Measurements from ENCODE around the gene NANOS3.
A peak's percentile ranks its signal among the peaks of the same experiment; 100 is the strongest.

NANOS3 gene

GRCh38 chr19:13864667-13865570 lies 12.0 kb upstream of the NANOS3 start:
- DNase-seq: no peak

GRCh38 chr19:13865571-13866462 lies 11.1 kb upstream of the NANOS3 start:
- no peak for DNase-seq

GRCh38 chr19:13866463-13867046 lies 10.4 kb upstream of the NANOS3 start:
- DNase-seq: no peak

GRCh38 chr19:13868663-13869062 lies 8.3 kb upstream of the NANOS3 start:
- DNase-seq: no peak

- DNase-seq: no peak
Measured at GRCh38 chr19:13869281-13869680, 7.7 kb upstream of the NANOS3 start.

GRCh38 chr19:13870873-13871272 lies 6.1 kb upstream of the NANOS3 start:
- DNase-seq: no peak

GRCh38 chr19:13872339-13872694 lies 4.6 kb upstream of the NANOS3 start:
- DNase-seq: no peak

GRCh38 chr19:13872695-13873389 lies 4.1 kb upstream of the NANOS3 start:
- DNase-seq: no peak

GRCh38 chr19:13873834-13874515 lies 3.0 kb upstream of the NANOS3 start:
- no peak for DNase-seq

GRCh38 chr19:13875824-13876223 lies 1.1 kb upstream of the NANOS3 start:
- no peak for DNase-seq

GRCh38 chr19:13877303-13877702 lies 369 bp downstream of the NANOS3 start:
- no peak for DNase-seq

- DNase-seq: peak; percentile 91
Measured at GRCh38 chr19:13880059-13881043, 3.4 kb downstream of the NANOS3 start.

GRCh38 chr19:13881251-13881691 lies 4.3 kb downstream of the NANOS3 start:
- DNase-seq: no peak

- no peak for DNase-seq
Measured at GRCh38 chr19:13881692-13882418, 4.9 kb downstream of the NANOS3 start.

GRCh38 chr19:13882419-13882795 lies 5.5 kb downstream of the NANOS3 start:
- DNase-seq: no peak

- no peak for DNase-seq
Measured at GRCh38 chr19:13882836-13883235, 5.9 kb downstream of the NANOS3 start.

GRCh38 chr19:13883516-13884064 lies 6.7 kb downstream of the NANOS3 start:
- no peak for DNase-seq

GRCh38 chr19:13884726-13885591 lies 8.0 kb downstream of the NANOS3 start:
- DNase-seq: no peak

GRCh38 chr19:13885826-13886365 lies 9.0 kb downstream of the NANOS3 start:
- DNase-seq: no peak

Data from amniotic stem cell (primary cell).